KOPT-K1 (cell line): Measurements from ENCODE around the gene CTSL.
"Not testable (repeated sequence)": the region's sequence is repeated elsewhere in the genome, so short reads cannot be mapped to it uniquely, and the experiment has no call there.

Experiments used
- H3K27ac ChIP-seq: fragments of 200-600 bp; sonication (generic); 2 replicates; pipeline ENCODE4 v1.5.1; 2016; ENCODE audit warnings: antibody characterized with exemption, mild to moderate bottlenecking, low read depth, low read length; ENCODE audit not compliant: poor library complexity, severe bottlenecking
- H3K36me3 ChIP-seq: fragments of 200-600 bp; sonication (generic); 2 replicates; pipeline ENCODE4 v1.5.1; 2017; ENCODE audit warnings: antibody characterized with exemption, mild to moderate bottlenecking, low read length, moderate library complexity; ENCODE audit not compliant: insufficient read depth
- H3K9me3 ChIP-seq: fragments of 200-600 bp; sonication (generic); 2 replicates; pipeline ENCODE4 v1.5.1; 2017; ENCODE audit warnings: antibody characterized with exemption, low read length, mild to moderate bottlenecking; ENCODE audit not compliant: insufficient read depth, poor library complexity, severe bottlenecking

CTSL gene

GRCh38 chr9:87750726-87751125 lies 24.8 kb downstream of the CTSL start:
- H3K27ac ChIP-seq, result no peak overlapping the region
- H3K36me3 ChIP-seq, result no peaks in the 10 kb centered on the region
- no peaks in the 10 kb centered on the region for H3K9me3 ChIP-seq

GRCh38 chr9:87751423-87751822 lies 25.5 kb downstream of the CTSL start:
- Histone ChIP-seq H3K9me3 (no peaks in the 10 kb centered on the region), H3K36me3 (no peaks in the 10 kb centered on the region), H3K27ac (no peak overlapping the region)

GRCh38 chr9:87751868-87752267 lies 25.9 kb downstream of the CTSL start:
- no peak overlapping the region for H3K27ac ChIP-seq
- no peaks in the 10 kb centered on the region for H3K9me3 ChIP-seq
- no peaks in the 10 kb centered on the region for H3K36me3 ChIP-seq

- Histone ChIP-seq H3K9me3 (no peaks in the 10 kb centered on the region), H3K27ac (no peak overlapping the region), H3K36me3 (no peaks in the 10 kb centered on the region)
Measured at GRCh38 chr9:87753313-87753712, 27.4 kb downstream of the CTSL start.

- not testable (repeated sequence) for H3K36me3 ChIP-seq, H3K9me3 ChIP-seq, H3K27ac ChIP-seq
Measured at GRCh38 chr9:87758330-87758729, 32.4 kb downstream of the CTSL start.

- not testable (repeated sequence) for H3K36me3 ChIP-seq, H3K9me3 ChIP-seq, H3K27ac ChIP-seq
Measured at GRCh38 chr9:87759980-87760379, 34.1 kb downstream of the CTSL start.

GRCh38 chr9:87760529-87760928 lies 34.6 kb downstream of the CTSL start:
- H3K27ac ChIP-seq, result no peak overlapping the region
- H3K36me3 ChIP-seq, result no peaks in the 10 kb centered on the region
- H3K9me3 ChIP-seq, result no peaks in the 10 kb centered on the region

- Histone ChIP-seq H3K27ac (no peak overlapping the region), H3K36me3 (no peaks in the 10 kb centered on the region), H3K9me3 (no peaks in the 10 kb centered on the region)
Measured at GRCh38 chr9:87763286-87763685, 37.4 kb downstream of the CTSL start.

GRCh38 chr9:87765521-87765920 lies 39.6 kb downstream of the CTSL start:
- Histone ChIP-seq H3K27ac (no peak overlapping the region), H3K36me3 (no peaks in the 10 kb centered on the region), H3K9me3 (no peaks in the 10 kb centered on the region)

GRCh38 chr9:87766697-87767096 lies 40.8 kb downstream of the CTSL start:
- H3K27ac ChIP-seq, result no peak overlapping the region
- no peaks in the 10 kb centered on the region for H3K36me3 ChIP-seq
- no peaks in the 10 kb centered on the region for H3K9me3 ChIP-seq

- Histone ChIP-seq H3K9me3 (no peaks in the 10 kb centered on the region), H3K36me3 (no peaks in the 10 kb centered on the region), H3K27ac (no peak overlapping the region)
Measured at GRCh38 chr9:87770616-87771315, 44.8 kb downstream of the CTSL start.

GRCh38 chr9:87771316-87772006 lies 45.5 kb downstream of the CTSL start:
- Histone ChIP-seq H3K36me3 (no peaks in the 10 kb centered on the region), H3K27ac (no peak overlapping the region), H3K9me3 (no peaks in the 10 kb centered on the region)

- no peaks in the 10 kb centered on the region for H3K36me3 ChIP-seq
- no peak overlapping the region for H3K27ac ChIP-seq
- H3K9me3 ChIP-seq, result no peaks in the 10 kb centered on the region
Measured at GRCh38 chr9:87776481-87777379, 50.8 kb downstream of the CTSL start.

- Histone ChIP-seq H3K9me3 (no peaks in the 10 kb centered on the region), H3K27ac (no peak overlapping the region), H3K36me3 (no peaks in the 10 kb centered on the region)
Measured at GRCh38 chr9:87778996-87779395, 53.1 kb downstream of the CTSL start.
